ENCODE measurements around the gene PUSL1. TPM values are rescaled to one million over a fixed set of nuclear protein-coding genes. Genes with fewer than 3 reads are reported as not detected.
A peak's percentile ranks its signal among the peaks of the same experiment; 100 is the strongest.

Gene PUSL1
- total RNA-seq, 2 experiments from 2014 or later: 31.3 to 57.1 TPM

DNA sequence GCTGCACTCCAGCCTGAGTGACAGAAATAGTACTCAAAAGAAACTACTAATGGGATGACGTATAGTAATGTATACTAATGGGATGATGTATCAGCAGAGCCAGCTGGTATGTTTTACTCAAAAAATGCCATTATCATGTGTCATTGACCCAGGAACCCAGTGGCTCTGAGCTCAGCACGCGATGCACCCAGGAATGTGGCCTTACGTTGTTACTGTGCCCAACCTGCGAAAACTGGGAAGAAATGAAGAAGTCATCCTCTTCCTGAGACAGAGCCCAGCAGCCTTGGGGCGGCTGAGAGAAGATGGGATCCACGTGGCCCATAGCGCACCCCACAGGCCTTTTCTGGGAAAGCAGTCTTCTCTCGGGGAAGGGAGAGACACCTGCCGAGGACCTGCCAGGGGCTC lies 43.5 kb upstream of the PUSL1 start:
- no peak for TF ChIP-seq EZH2phosphoT487 (IDR thresholded peaks at IDR 0.05; ENCODE audit: borderline replicate concordance, low read depth, low read length)
- TF ChIP-seq, protein P1, sequence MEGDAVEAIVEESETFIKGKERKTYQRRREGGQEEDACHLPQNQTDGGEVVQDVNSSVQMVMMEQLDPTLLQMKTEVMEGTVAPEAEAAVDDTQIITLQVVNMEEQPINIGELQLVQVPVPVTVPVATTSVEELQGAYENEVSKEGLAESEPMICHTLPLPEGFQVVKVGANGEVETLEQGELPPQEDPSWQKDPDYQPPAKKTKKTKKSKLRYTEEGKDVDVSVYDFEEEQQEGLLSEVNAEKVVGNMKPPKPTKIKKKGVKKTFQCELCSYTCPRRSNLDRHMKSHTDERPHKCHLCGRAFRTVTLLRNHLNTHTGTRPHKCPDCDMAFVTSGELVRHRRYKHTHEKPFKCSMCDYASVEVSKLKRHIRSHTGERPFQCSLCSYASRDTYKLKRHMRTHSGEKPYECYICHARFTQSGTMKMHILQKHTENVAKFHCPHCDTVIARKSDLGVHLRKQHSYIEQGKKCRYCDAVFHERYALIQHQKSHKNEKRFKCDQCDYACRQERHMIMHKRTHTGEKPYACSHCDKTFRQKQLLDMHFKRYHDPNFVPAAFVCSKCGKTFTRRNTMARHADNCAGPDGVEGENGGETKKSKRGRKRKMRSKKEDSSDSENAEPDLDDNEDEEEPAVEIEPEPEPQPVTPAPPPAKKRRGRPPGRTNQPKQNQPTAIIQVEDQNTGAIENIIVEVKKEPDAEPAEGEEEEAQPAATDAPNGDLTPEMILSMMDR (conservative IDR thresholded peaks at IDR 0.05; ENCODE audit: low read length): peak; percentile 48; the same call in 1 of the 2 replicates
- Histone ChIP-seq H3K27ac (ENCODE audit: low read depth, low read length, poor library complexity, severe bottlenecking) (no peak overlapping the region), H4K20me1 (ENCODE audit: insufficient read depth, low read length) (no peaks in the 10 kb centered on the region), H3K4me2 (ENCODE audit: low read length) (no peak overlapping the region), H3K9me3 (ENCODE audit: low read length) (no peaks in the 10 kb centered on the region), H3K36me3 (ENCODE audit: insufficient read depth, low read length) (peaks cover 78% of the 10 kb centered on the region), H3K4me1 (ENCODE audit: insufficient read depth, low read length, poor library complexity, severe bottlenecking) (no peaks in the 10 kb centered on the region), H3K79me2 (ENCODE audit: insufficient read depth, low read depth, low read length) (peaks cover 5% of the 10 kb centered on the region), H2AFZ (ENCODE audit: low read length) (no peak overlapping the region), H3K4me3 (ENCODE audit: low read depth, low read length, poor library complexity, severe bottlenecking) (no peak overlapping the region), H3K9me2 (ENCODE audit: insufficient read depth, low read length) (no peaks in the 10 kb centered on the region)
- ChIA-PET CTCF (ENCODE audit: unreplicated experiment) (no interaction called here), POLR2A (no interaction called here)
- no TSS peak for BruUV-seq (replicated peaks)
- no peak for DNase-seq (ENCODE audit: low spot score)
- intact Hi-C loops (cut with micrococcal nuclease; ENCODE audit: unreplicated experiment): no loop called here

DNA sequence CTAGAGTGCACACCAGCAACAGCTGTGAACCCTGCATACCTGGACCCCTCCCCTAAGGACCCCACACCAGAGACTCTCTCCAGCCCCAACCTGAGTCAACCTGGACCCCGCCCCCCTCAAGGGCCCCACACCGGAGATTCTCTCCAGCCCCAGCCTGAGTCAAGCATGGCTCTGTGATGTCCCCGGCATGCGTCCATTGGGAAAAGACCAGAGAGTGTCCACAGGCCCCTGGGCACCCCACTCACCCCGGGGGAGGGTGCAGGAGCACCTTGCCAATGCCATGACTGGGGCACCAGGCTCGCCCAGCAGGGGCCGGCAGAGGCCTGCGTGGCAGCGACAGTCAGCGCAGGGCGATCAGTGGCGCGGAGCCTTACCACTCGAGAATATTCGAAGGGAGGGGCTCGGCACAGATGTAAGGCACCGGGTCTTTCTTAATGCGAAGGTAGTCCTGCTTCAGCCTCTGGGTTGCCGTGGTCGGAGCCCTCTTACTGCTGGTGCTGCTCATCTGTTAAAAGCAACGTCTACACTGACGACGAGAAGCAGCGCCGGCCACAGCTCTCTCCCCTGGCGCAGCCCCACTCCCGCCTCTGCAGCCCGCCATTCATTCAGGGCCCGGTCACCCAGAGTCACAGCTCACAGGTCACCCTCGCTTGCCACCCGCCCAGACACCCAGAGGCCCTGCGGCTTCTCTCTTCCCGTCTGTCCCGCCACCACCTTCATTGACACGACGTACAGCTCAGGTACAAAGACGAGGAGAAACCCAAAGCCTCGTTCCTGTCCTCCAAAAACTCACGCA lies 40.7 kb upstream of the PUSL1 start:
- Histone ChIP-seq H3K9me2 (ENCODE audit: insufficient read depth, low read length) (no peaks in the 10 kb centered on the region), H3K4me1 (ENCODE audit: insufficient read depth, low read length, poor library complexity, severe bottlenecking) (peaks cover 18% of the 10 kb centered on the region), H2AFZ (ENCODE audit: low read length) (no peak overlapping the region), H3K4me3 (ENCODE audit: low read depth, low read length, poor library complexity, severe bottlenecking) (no peak overlapping the region), H3K4me2 (ENCODE audit: low read length) (no peak overlapping the region), H3K36me3 (ENCODE audit: insufficient read depth, low read length) (peaks cover 79% of the 10 kb centered on the region), H3K9me3 (ENCODE audit: low read length) (no peaks in the 10 kb centered on the region), H4K20me1 (ENCODE audit: insufficient read depth, low read length) (0 out of 2 replicates have a peak, but pooled peaks cover 12% of the 10 kb centered on the region), H3K79me2 (ENCODE audit: insufficient read depth, low read depth, low read length) (peaks cover 33% of the 10 kb centered on the region), H3K27ac (ENCODE audit: low read depth, low read length, poor library complexity, severe bottlenecking) (no peak overlapping the region)
- no TSS peak for BruUV-seq (replicated peaks)
- no peak for DNase-seq (ENCODE audit: low spot score)
- POLR2A ChIA-PET: no interaction called here
- CTCF ChIA-PET (ENCODE audit: unreplicated experiment): no interaction called here
- intact Hi-C loops (cut with micrococcal nuclease; ENCODE audit: unreplicated experiment): no loop called here
- TF ChIP-seq EZH2phosphoT487 (IDR thresholded peaks at IDR 0.05; ENCODE audit: borderline replicate concordance, low read depth, low read length): no peak
- TF ChIP-seq, protein P1 (conservative IDR thresholded peaks at IDR 0.05; ENCODE audit: low read length): no peak

DNA sequence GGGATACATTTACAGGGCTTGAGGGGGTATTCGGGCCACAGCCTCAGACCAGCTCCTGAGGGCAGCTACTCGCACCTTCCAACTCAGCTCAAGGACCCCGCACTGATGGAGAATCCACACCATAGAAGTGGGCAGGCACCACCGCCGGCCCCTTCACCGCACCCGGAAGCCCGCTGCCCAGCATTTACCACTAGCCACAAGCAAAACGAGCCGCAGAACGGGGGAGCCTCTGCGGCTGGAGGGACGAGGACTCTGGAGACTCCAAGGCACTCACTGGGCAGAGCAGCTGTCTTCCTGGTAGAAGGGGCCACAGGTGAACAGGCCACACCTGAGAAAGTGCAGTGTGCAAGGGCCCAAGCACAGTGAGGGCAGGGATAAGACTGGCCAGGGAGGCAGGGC lies 40.1 kb upstream of the PUSL1 start:
- no peak overlapping the region for H2AFZ ChIP-seq (ENCODE audit: low read length)
- no peak overlapping the region for H3K27ac ChIP-seq (ENCODE audit: low read depth, low read length, poor library complexity, severe bottlenecking)
- no peaks in the 10 kb centered on the region for H3K9me3 ChIP-seq (ENCODE audit: low read length)
- no peak overlapping the region for H3K4me3 ChIP-seq (ENCODE audit: low read depth, low read length, poor library complexity, severe bottlenecking)
- H4K20me1 ChIP-seq (ENCODE audit: insufficient read depth, low read length): 0 out of 2 replicates have a peak, but pooled peaks cover 12% of the 10 kb centered on the region
- H3K9me2 ChIP-seq (ENCODE audit: insufficient read depth, low read length): no peaks in the 10 kb centered on the region
- no peak for DNase-seq (ENCODE audit: low spot score)
- peaks cover 73% of the 10 kb centered on the region for H3K36me3 ChIP-seq (ENCODE audit: insufficient read depth, low read length)
- no peak overlapping the region for H3K4me2 ChIP-seq (ENCODE audit: low read length)
- BruUV-seq (replicated peaks): no TSS peak
- POLR2A ChIA-PET: no interaction called here
- intact Hi-C loops (cut with micrococcal nuclease; ENCODE audit: unreplicated experiment): no loop called here
- H3K79me2 ChIP-seq (ENCODE audit: insufficient read depth, low read depth, low read length): peaks cover 39% of the 10 kb centered on the region
- peaks cover 19% of the 10 kb centered on the region for H3K4me1 ChIP-seq (ENCODE audit: insufficient read depth, low read length, poor library complexity, severe bottlenecking)
- TF ChIP-seq EZH2phosphoT487 (IDR thresholded peaks at IDR 0.05; ENCODE audit: borderline replicate concordance, low read depth, low read length): no peak
- TF ChIP-seq, protein P1 (conservative IDR thresholded peaks at IDR 0.05; ENCODE audit: low read length): no peak
- CTCF ChIA-PET (ENCODE audit: unreplicated experiment): no interaction called here
